HG02870 (cell line): Measurements from ENCODE around the gene TOX4.
"Not testable (repeated sequence)": the region's sequence is repeated elsewhere in the genome, so short reads cannot be mapped to it uniquely, and the experiment has no call there.

Source experiments
- ATAC-seq: cut with Tn5 transposase; IDR thresholded peaks from one replicate; pipeline ENCODE4 v1.9.1; 2021; ENCODE audit warnings: mild to moderate bottlenecking, moderate library complexity; ENCODE audit not compliant: unreplicated experiment

Gene TOX4

GRCh38 chr14:21476925-21477681 lies at the start of gene TOX4, which contains the start of gene RAB2B:
TOX4 (plus strand) TSS chr14:21477195; CDS start chr14:21477279, 84 bp downstream.
RAB2B (minus strand) TSS chr14:21476959; CDS start chr14:21476872, 87 bp downstream.
- peak; percentile 100 for ATAC-seq

GRCh38 chr14:21428930-21429329 lies 48.1 kb upstream of the TOX4 start:
- ATAC-seq = no peak

- no peak for ATAC-seq
These were observed 45.9 kb upstream of the TOX4 start for GRCh38 chr14:21431126-21431525.

GRCh38 chr14:21436567-21437062 lies 40.4 kb upstream of the TOX4 start:
- ATAC-seq = no peak

GRCh38 chr14:21437063-21437901 lies 39.7 kb upstream of the TOX4 start:
- ATAC-seq = peak; percentile 99

GRCh38 chr14:21440859-21441258 lies 36.1 kb upstream of the TOX4 start:
- ATAC-seq = no peak

GRCh38 chr14:21442657-21443056 lies 34.3 kb upstream of the TOX4 start:
- ATAC-seq = not testable (repeated sequence)

- no peak for ATAC-seq
These were observed 27.1 kb upstream of the TOX4 start for GRCh38 chr14:21449899-21450216.

GRCh38 chr14:21454843-21455544 lies 22.0 kb upstream of the TOX4 start:
- no peak for ATAC-seq

GRCh38 chr14:21455592-21455911 lies 21.4 kb upstream of the TOX4 start:
- ATAC-seq = peak; percentile 12

GRCh38 chr14:21455912-21456667 lies 20.9 kb upstream of the TOX4 start, which contains the start of gene CHD8:
CHD8 (minus strand) TSS chr14:21456123; CDS start chr14:21431643, 24,480 bp downstream.
- ATAC-seq = peak; percentile 96

- no peak for ATAC-seq
These were observed 9.4 kb upstream of the TOX4 start for GRCh38 chr14:21467616-21468015.

GRCh38 chr14:21475767-21476522 lies 1.1 kb upstream of the TOX4 start:
- no peak for ATAC-seq

- no peak for ATAC-seq
These were observed 471 bp upstream of the TOX4 start for GRCh38 chr14:21476523-21476924.

- no peak for ATAC-seq
These were observed 9.7 kb downstream of the TOX4 start for GRCh38 chr14:21486640-21487087.

- no peak for ATAC-seq
These were observed 18.1 kb downstream of the TOX4 start for GRCh38 chr14:21494902-21495762.

GRCh38 chr14:21496453-21496852 lies 19.5 kb downstream of the TOX4 start:
- ATAC-seq = no peak

- no peak for ATAC-seq
These were observed 21.8 kb downstream of the TOX4 start for GRCh38 chr14:21498540-21499526.
